Measurements from ENCODE around the gene GPR84. TPM values are rescaled to one million over a fixed set of nuclear protein-coding genes. Genes with fewer than 3 reads are reported as not detected.

GPR84 gene
- total and polyA plus RNA-seq, 2 of the 13 experiments (the other 11 are each of a cell fraction or from before 2014, with no cell fraction given), result not detected

DNA sequence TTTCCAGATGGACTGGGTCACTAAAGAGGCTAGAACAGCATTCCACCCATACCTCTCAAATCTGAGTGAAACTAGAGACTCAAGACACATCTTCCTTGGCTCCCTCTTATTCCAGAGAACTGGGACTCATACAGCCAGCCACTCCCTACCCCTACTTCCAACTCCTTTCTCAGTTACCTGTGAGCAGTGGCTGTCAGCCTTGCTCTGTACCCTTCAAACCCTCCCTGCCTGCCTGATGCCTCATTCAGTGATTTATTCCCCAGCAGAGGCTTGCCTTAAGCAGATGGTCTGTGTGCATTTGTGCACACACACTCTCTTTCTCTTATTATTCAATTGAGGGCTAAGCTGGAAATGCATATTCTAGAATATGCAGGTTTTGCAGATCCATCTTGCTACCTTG lies 14.6 kb downstream of the GPR84 start:
- Histone ChIP-seq H3K4me1 (ENCODE audit: insufficient read depth, low read length) (peaks cover 20% of the 10 kb centered on the region), H3K27ac (ENCODE audit: extremely low read length, insufficient read depth, low read length) (no peak overlapping the region), H2AFZ (ENCODE audit: low read length) (no peak overlapping the region), H3K4me2 (ENCODE audit: low read depth, low read length) (no peak overlapping the region), H3K79me2 (ENCODE audit: insufficient read depth, low read length) (no peaks in the 10 kb centered on the region), H3K36me3 (replicated peaks in 1 of 2; ENCODE audit: control insufficient read depth in 1 of 2, insufficient read depth in 2 of 2, low read length in 2 of 2) (peaks cover 30 to 58% of the 10 kb centered on the region in 2 experiments), H3K27me3 (ENCODE audit: control insufficient read depth in 1 of 2, insufficient read depth in 2 of 2, low read length in 2 of 2) (no peaks in the 10 kb centered on the region), H3K9me3 (ENCODE audit: low read length) (no peaks in the 10 kb centered on the region), H4K20me1 (ENCODE audit: insufficient read depth, low read length) (no peaks in the 10 kb centered on the region), H3K9ac (ENCODE audit: insufficient read depth, low read depth, low read length) (no peak overlapping the region), H3K4me3 (replicated peaks in 1 of 3; ENCODE audit: insufficient read depth in 1 of 3, low read depth in 2 of 3, low read length in 3 of 3) (no peak overlapping the region)
- BruUV-seq (replicated peaks), result no TSS peak
- intact Hi-C loops (cut with micrococcal nuclease; ENCODE audit: unreplicated experiment), result no loop called here
- CTCF ChIA-PET (ENCODE audit: low intra/inter-chr PET ratio, low total read pairs), result no interaction called here
- in situ Hi-C loops (cut with HindIII; ENCODE audit: extremely low pct_ligation_motif_present, low pct_unique_long_range_greater_than_20kb), result no loop called here
- ATAC-seq (no peak), FAIRE-seq (no peak), DNase-seq (ENCODE audit: low spot score) (no peak)
- POLR2A ChIA-PET, result no interaction called here
- TF ChIP-seq, protein P1, sequence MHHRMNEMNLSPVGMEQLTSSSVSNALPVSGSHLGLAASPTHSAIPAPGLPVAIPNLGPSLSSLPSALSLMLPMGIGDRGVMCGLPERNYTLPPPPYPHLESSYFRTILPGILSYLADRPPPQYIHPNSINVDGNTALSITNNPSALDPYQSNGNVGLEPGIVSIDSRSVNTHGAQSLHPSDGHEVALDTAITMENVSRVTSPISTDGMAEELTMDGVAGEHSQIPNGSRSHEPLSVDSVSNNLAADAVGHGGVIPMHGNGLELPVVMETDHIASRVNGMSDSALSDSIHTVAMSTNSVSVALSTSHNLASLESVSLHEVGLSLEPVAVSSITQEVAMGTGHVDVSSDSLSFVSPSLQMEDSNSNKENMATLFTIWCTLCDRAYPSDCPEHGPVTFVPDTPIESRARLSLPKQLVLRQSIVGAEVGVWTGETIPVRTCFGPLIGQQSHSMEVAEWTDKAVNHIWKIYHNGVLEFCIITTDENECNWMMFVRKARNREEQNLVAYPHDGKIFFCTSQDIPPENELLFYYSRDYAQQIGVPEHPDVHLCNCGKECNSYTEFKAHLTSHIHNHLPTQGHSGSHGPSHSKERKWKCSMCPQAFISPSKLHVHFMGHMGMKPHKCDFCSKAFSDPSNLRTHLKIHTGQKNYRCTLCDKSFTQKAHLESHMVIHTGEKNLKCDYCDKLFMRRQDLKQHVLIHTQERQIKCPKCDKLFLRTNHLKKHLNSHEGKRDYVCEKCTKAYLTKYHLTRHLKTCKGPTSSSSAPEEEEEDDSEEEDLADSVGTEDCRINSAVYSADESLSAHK (CRISPR knock-in tag; IDR thresholded peaks at IDR 0.05; ENCODE audit: borderline replicate concordance), result no peak
- TF ChIP-seq, protein P2, sequence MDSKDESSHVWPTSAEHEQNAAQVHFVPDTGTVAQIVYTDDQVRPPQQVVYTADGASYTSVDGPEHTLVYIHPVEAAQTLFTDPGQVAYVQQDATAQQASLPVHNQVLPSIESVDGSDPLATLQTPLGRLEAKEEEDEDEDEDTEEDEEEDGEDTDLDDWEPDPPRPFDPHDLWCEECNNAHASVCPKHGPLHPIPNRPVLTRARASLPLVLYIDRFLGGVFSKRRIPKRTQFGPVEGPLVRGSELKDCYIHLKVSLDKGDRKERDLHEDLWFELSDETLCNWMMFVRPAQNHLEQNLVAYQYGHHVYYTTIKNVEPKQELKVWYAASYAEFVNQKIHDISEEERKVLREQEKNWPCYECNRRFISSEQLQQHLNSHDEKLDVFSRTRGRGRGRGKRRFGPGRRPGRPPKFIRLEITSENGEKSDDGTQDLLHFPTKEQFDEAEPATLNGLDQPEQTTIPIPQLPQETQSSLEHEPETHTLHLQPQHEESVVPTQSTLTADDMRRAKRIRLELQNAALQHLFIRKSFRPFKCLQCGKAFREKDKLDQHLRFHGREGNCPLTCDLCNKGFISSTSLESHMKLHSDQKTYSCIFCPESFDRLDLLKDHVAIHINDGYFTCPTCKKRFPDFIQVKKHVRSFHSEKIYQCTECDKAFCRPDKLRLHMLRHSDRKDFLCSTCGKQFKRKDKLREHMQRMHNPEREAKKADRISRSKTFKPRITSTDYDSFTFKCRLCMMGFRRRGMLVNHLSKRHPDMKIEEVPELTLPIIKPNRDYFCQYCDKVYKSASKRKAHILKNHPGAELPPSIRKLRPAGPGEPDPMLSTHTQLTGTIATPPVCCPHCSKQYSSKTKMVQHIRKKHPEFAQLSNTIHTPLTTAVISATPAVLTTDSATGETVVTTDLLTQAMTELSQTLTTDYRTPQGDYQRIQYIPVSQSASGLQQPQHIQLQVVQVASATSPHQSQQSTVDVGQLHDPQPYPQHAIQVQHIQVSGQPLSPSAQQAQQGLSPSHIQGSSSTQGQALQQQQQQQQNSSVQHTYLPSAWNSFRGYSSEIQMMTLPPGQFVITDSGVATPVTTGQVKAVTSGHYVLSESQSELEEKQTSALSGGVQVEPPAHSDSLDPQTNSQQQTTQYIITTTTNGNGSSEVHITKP (CRISPR knock-in tag; IDR thresholded peaks at IDR 0.05; ENCODE audit: low read depth), result no peak
- TF ChIP-seq KLF6 (CRISPR knock-in tag; IDR thresholded peaks at IDR 0.05) (no peak), ZNF274 (CRISPR knock-in tag; IDR thresholded peaks at IDR 0.05) (no peak), PRPF4 (IDR thresholded peaks at IDR 0.05; ENCODE audit: low read depth, low read length, poor library complexity, severe bottlenecking) (no peak), XRCC5 (optimal IDR thresholded peaks at IDR 0.05; ENCODE audit: low read length) (no peak), PAF1 (CRISPR knock-in tag; IDR thresholded peaks at IDR 0.05) (no peak), SRY (CRISPR knock-in tag; IDR thresholded peaks at IDR 0.05) (no peak)
- TF ChIP-seq, protein P3, sequence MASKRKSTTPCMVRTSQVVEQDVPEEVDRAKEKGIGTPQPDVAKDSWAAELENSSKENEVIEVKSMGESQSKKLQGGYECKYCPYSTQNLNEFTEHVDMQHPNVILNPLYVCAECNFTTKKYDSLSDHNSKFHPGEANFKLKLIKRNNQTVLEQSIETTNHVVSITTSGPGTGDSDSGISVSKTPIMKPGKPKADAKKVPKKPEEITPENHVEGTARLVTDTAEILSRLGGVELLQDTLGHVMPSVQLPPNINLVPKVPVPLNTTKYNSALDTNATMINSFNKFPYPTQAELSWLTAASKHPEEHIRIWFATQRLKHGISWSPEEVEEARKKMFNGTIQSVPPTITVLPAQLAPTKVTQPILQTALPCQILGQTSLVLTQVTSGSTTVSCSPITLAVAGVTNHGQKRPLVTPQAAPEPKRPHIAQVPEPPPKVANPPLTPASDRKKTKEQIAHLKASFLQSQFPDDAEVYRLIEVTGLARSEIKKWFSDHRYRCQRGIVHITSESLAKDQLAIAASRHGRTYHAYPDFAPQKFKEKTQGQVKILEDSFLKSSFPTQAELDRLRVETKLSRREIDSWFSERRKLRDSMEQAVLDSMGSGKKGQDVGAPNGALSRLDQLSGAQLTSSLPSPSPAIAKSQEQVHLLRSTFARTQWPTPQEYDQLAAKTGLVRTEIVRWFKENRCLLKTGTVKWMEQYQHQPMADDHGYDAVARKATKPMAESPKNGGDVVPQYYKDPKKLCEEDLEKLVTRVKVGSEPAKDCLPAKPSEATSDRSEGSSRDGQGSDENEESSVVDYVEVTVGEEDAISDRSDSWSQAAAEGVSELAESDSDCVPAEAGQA (IDR thresholded peaks at IDR 0.05; ENCODE audit: low read depth), result no peak
- TF ChIP-seq, protein P3 (CRISPR knock-in tag; IDR thresholded peaks at IDR 0.05; ENCODE audit: borderline replicate concordance), result no peak
- TF ChIP-seq, protein P4, sequence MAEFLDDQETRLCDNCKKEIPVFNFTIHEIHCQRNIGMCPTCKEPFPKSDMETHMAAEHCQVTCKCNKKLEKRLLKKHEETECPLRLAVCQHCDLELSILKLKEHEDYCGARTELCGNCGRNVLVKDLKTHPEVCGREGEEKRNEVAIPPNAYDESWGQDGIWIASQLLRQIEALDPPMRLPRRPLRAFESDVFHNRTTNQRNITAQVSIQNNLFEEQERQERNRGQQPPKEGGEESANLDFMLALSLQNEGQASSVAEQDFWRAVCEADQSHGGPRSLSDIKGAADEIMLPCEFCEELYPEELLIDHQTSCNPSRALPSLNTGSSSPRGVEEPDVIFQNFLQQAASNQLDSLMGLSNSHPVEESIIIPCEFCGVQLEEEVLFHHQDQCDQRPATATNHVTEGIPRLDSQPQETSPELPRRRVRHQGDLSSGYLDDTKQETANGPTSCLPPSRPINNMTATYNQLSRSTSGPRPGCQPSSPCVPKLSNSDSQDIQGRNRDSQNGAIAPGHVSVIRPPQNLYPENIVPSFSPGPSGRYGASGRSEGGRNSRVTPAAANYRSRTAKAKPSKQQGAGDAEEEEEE (CRISPR knock-in tag; IDR thresholded peaks at IDR 0.05; ENCODE audit: borderline replicate concordance), result no peak
